AG09309 (cell line): ENCODE results near the gene MAD1L1.
"Not testable (repeated sequence)": the region's sequence is repeated elsewhere in the genome, so short reads cannot be mapped to it uniquely, and the experiment has no call there.

Source experiments
- DNase-seq: peaks from one replicate; pipeline ENCODE4 v3.0.0-alpha.2; 2010; ENCODE audit warnings: low read depth
- H3K4me3 ChIP-seq: 2 replicates; pipeline ENCODE4 v1.5.1; 2011; ENCODE audit warnings: mild to moderate bottlenecking, low read depth, low read length, moderate library complexity; ENCODE audit not compliant: control insufficient read depth
- CTCF ChIP-seq: IDR thresholded peaks from 2 replicates; pipeline ENCODE4 v1.5.1; 2011; ENCODE audit warnings: mild to moderate bottlenecking, low read depth, low read length, inconsistent platforms; ENCODE audit not compliant: insufficient read depth, control insufficient read depth; ENCODE audit errors: missing control alignments

Gene MAD1L1

GRCh38 chr7:1861799-1862458, 370.8 kb downstream of the MAD1L1 start:
- no peak for DNase-seq
- TF ChIP-seq CTCF: no peak
- no peak overlapping the region for H3K4me3 ChIP-seq

- H3K4me3 ChIP-seq, DNase-seq: not testable (repeated sequence)
These were observed 371.6 kb downstream of the MAD1L1 start for GRCh38 chr7:1860881-1861798.

GRCh38 chr7:1859266-1860035, 373.3 kb downstream of the MAD1L1 start:
- H3K4me3 ChIP-seq: no peak overlapping the region
- no peak for DNase-seq
- no peak for TF ChIP-seq CTCF

GRCh38 chr7:1858435-1859265, 374.1 kb downstream of the MAD1L1 start:
- no peak overlapping the region for H3K4me3 ChIP-seq

GRCh38 chr7:1857487-1858421, 375.0 kb downstream of the MAD1L1 start:
- no peak overlapping the region for H3K4me3 ChIP-seq
- TF ChIP-seq CTCF: no peak
- DNase-seq: no peak

More at GRCh38 chr7:1858435-1859265, 374.1 kb downstream of the MAD1L1 start:
- TF ChIP-seq CTCF: no peak
- DNase-seq: no peak

- no peak for DNase-seq
- no peak for TF ChIP-seq CTCF
- no peak overlapping the region for H3K4me3 ChIP-seq
These were observed 375.8 kb downstream of the MAD1L1 start for GRCh38 chr7:1856888-1857441.
